ENCODE data around the gene PKLR. TPM values are rescaled to one million over a fixed set of nuclear protein-coding genes. Genes with fewer than 3 reads are reported as not detected.

The PKLR gene
- total and polyA plus RNA-seq, 2 donors (not counting 3 experiments of a cell fraction or from before 2014, with no cell fraction given) = not detected

DNA sequence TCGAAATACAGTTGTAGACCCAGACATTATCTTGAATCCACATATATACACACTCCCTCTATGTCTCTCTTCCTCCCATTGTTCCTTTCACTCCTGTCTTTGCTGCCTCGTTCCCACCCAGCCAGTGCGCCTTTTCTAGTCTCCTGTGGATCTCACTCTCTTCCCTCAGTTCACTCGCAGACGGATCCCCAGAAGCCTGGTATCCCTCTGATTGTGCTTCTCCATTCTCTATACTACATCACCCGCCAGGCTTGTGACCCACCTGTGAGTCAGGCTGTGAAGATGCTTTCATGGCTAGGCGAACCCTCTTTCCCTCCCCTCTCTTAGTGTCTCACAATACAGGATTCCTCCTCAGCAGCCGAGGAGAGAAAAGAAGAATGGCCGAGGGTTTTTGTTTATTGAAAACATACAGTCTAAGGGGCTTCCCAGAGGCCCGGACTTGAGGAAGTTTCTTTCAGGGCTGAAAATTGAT lies 22.5 kb downstream of the PKLR start:
- BruUV-seq (replicated peaks) = no TSS peak
- H3K9me1 ChIP-seq (replicated peaks; ENCODE audit: control insufficient read depth, extremely low read depth, insufficient read depth, low read length) = no peaks in the 10 kb centered on the region
- no peaks in the 10 kb centered on the region for H3K79me2 ChIP-seq (ENCODE audit: control insufficient read depth, insufficient read depth, low read length)
- no peak for FAIRE-seq
- no peak overlapping the region for H3K9ac ChIP-seq (replicated peaks; ENCODE audit: extremely low read depth, insufficient read depth, low read length)
- no peak for DNase-seq (ENCODE audit: low read depth, low spot score)
- TF ChIP-seq JUN (IDR thresholded peaks at IDR 0.05; ENCODE audit: borderline replicate concordance, insufficient read depth, insufficient read length, low read depth) (no peak), POLR2A (IDR thresholded peaks at IDR 0.05; ENCODE audit: low read depth, low read length) (no peak), POLR2AphosphoS5 (IDR thresholded peaks at IDR 0.05; ENCODE audit: insufficient read depth, low read depth, low read length) (no peak), FOS (IDR thresholded peaks at IDR 0.05; ENCODE audit: borderline replicate concordance, insufficient read depth, low read length) (no peak), GATA2 (IDR thresholded peaks at IDR 0.05; ENCODE audit: insufficient read depth, insufficient read length, low read depth, low read length) (no peak), EZH2 (IDR thresholded peaks at IDR 0.05; ENCODE audit: borderline replicate concordance, low read depth, low read length, severe bottlenecking) (no peak), MYC (IDR thresholded peaks at IDR 0.05; ENCODE audit: low read depth, low read length) (no peak)
- TF ChIP-seq, protein P1, sequence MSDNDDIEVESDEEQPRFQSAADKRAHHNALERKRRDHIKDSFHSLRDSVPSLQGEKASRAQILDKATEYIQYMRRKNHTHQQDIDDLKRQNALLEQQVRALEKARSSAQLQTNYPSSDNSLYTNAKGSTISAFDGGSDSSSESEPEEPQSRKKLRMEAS (IDR thresholded peaks at IDR 0.05; ENCODE audit: insufficient read depth, insufficient read length) = no peak
- TF ChIP-seq, protein P2, sequence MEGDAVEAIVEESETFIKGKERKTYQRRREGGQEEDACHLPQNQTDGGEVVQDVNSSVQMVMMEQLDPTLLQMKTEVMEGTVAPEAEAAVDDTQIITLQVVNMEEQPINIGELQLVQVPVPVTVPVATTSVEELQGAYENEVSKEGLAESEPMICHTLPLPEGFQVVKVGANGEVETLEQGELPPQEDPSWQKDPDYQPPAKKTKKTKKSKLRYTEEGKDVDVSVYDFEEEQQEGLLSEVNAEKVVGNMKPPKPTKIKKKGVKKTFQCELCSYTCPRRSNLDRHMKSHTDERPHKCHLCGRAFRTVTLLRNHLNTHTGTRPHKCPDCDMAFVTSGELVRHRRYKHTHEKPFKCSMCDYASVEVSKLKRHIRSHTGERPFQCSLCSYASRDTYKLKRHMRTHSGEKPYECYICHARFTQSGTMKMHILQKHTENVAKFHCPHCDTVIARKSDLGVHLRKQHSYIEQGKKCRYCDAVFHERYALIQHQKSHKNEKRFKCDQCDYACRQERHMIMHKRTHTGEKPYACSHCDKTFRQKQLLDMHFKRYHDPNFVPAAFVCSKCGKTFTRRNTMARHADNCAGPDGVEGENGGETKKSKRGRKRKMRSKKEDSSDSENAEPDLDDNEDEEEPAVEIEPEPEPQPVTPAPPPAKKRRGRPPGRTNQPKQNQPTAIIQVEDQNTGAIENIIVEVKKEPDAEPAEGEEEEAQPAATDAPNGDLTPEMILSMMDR (IDR thresholded peaks at IDR 0.05; ENCODE audit: extremely low read depth in 1 of 2, insufficient read depth in 1 of 2, low read depth in 1 of 2, low read length in 2 of 2) = no peak
- no peak overlapping the region for H2AFZ ChIP-seq (ENCODE audit: low read depth, low read length)
- no peak overlapping the region for H3K27ac ChIP-seq (ENCODE audit: insufficient read depth, low read depth, low read length)
- H3K27me3 ChIP-seq (ENCODE audit: control insufficient read depth in 2 of 2, insufficient read depth in 2 of 2, low read length in 2 of 2) = peaks cover 0 to 2% of the 10 kb centered on the region in 2 experiments
- no peaks in the 10 kb centered on the region for H3K9me3 ChIP-seq (replicated peaks; ENCODE audit: control insufficient read depth, insufficient read depth, low read length)
- ChIA-PET CTCF (interaction anchor here (0.8 to 1.2 kb wide), 6 partner anchors 21 to 44 kb away, joined by 3 to 12 read pairs (median 5); partner anchors contain the start of genes FDPS and RUSC1), POLR2A (no interaction called here)
- peaks cover 11% of the 10 kb centered on the region for H3K4me1 ChIP-seq (ENCODE audit: control insufficient read depth, extremely low read depth, insufficient read depth, low read length)
- dilution Hi-C loops (cut with MboI; ENCODE audit: extremely low pct_ligation_motif_present, low sequenced_read_pairs) = no loop called here
- H4K20me1 ChIP-seq (replicated peaks; ENCODE audit: control insufficient read depth, extremely low read depth, insufficient read depth, low read length) = no peaks in the 10 kb centered on the region
- no peaks in the 10 kb centered on the region for H3K36me3 ChIP-seq (ENCODE audit: control insufficient read depth in 2 of 2, extremely low read depth in 1 of 2, insufficient read depth in 2 of 2, low read length in 2 of 2)
- peak overlapping the region; percentile 22 for H3K4me2 ChIP-seq (ENCODE audit: insufficient read depth, low read length)
- H3K4me3 ChIP-seq (replicated peaks in 1 of 3; ENCODE audit: insufficient read depth in 1 of 3, low read depth in 1 of 3, low read length in 3 of 3) = no peak overlapping the region
- intact Hi-C loops (cut with micrococcal nuclease) = no loop called here
